Endodermal cell (in vitro differentiated cells): ENCODE data around the gene WDSUB1. TPM values are rescaled to one million over a fixed set of nuclear protein-coding genes. Genes with fewer than 3 reads are reported as not detected.

Experiments used
- DNase-seq: peaks from one replicate; pipeline ENCODE4 v3.0.0-alpha.2; 2017
- H3K27ac ChIP-seq: 2 replicates; pipeline ENCODE4 v1.5.1; 2013; ENCODE audit warnings: mild to moderate bottlenecking, low read depth, low read length, moderate library complexity
- H3K27me3 ChIP-seq: 2 replicates; pipeline ENCODE4 v1.6.1; 2013; ENCODE audit warnings: mild to moderate bottlenecking, low read length, moderate library complexity; ENCODE audit not compliant: insufficient read depth, control insufficient read depth, poor library complexity, severe bottlenecking
- H3K36me3 ChIP-seq: 2 replicates; pipeline ENCODE4 v1.7.0; 2013; ENCODE audit warnings: mild to moderate bottlenecking, low read length, moderate library complexity; ENCODE audit not compliant: control insufficient read depth, insufficient read depth
- H3K4me1 ChIP-seq: one replicate; pipeline ENCODE4 v1.7.0; 2013; ENCODE audit warnings: low read length; ENCODE audit not compliant: control insufficient read depth, insufficient read depth
- H3K4me3 ChIP-seq: 2 replicates; pipeline ENCODE4 v1.5.1; 2013; ENCODE audit warnings: mild to moderate bottlenecking, low read length, moderate library complexity
- H3K9ac ChIP-seq: 2 replicates; pipeline ENCODE4 v1.6.1; 2013; ENCODE audit warnings: mild to moderate bottlenecking, low read length, moderate library complexity; ENCODE audit not compliant: poor library complexity, severe bottlenecking; ENCODE audit errors: extremely low read depth
- H3K9me3 ChIP-seq: 2 replicates; pipeline ENCODE4 v1.6.1; 2013; ENCODE audit warnings: mild to moderate bottlenecking, low read length, moderate library complexity; ENCODE audit not compliant: control insufficient read depth
- H3K27ac Mint-ChIP-seq: 2 replicates; pipeline ENCODE4 v1.8.0; 2020; ENCODE audit warnings: mixed read lengths
- H3K27me3 Mint-ChIP-seq: 2 replicates; pipeline ENCODE4 v1.8.0; 2021; ENCODE audit warnings: mild to moderate bottlenecking, mixed read lengths; ENCODE audit not compliant: insufficient read depth
- H3K36me3 Mint-ChIP-seq: 2 replicates; pipeline ENCODE4 v1.8.0; 2020; ENCODE audit warnings: low read depth, mixed read lengths
- H3K4me1 Mint-ChIP-seq: 2 replicates; pipeline ENCODE4 v1.8.0; 2020; ENCODE audit warnings: mixed read lengths
- H3K4me3 Mint-ChIP-seq: 2 replicates; pipeline ENCODE4 v1.8.0; 2020; ENCODE audit warnings: mild to moderate bottlenecking, moderate library complexity, mixed read lengths
- H3K9me3 Mint-ChIP-seq: 2 replicates; pipeline ENCODE4 v1.8.0; 2020; ENCODE audit warnings: mild to moderate bottlenecking, mixed read lengths
- CTCF ChIP-seq: fragments of 200-600 bp; sonication (generic); conservative IDR thresholded peaks from 2 replicates; pipeline ENCODE4 v1.5.0; 2021; ENCODE audit warnings: antibody characterized with exemption, mild to moderate bottlenecking
- WGBS, 2 experiments: methylation state at CpG; one replicate each; pipeline versions ENCODE4 v1.1.5 to v1.1.7; 2013; ENCODE audit warnings: missing lambda C conversion rate in 2 of 2, mixed read lengths in 1 of 2; ENCODE audit not compliant: insufficient coverage in 1 of 2, insufficient read length in 1 of 2; 5-methylcytosine and 5-hydroxymethylcytosine counted together
- total RNA-seq, 2 donors: library from RNA; stranded (reverse); fragmentation: NEBNext Ultra II Directional in 1 of 2; extraction: Animal tissue kit (Norgen Biotek cat#: 25700) in 1 of 2; gene quantifications; 2 replicates in 1 of 2; 3 replicates in 1 of 2; pipeline ENCODE4 v1.2.1, GENCODE V29; 2021

WDSUB1 gene
- total RNA-seq, 2 donors from 2014 or later = 10.7 to 14.7 TPM

DNA sequence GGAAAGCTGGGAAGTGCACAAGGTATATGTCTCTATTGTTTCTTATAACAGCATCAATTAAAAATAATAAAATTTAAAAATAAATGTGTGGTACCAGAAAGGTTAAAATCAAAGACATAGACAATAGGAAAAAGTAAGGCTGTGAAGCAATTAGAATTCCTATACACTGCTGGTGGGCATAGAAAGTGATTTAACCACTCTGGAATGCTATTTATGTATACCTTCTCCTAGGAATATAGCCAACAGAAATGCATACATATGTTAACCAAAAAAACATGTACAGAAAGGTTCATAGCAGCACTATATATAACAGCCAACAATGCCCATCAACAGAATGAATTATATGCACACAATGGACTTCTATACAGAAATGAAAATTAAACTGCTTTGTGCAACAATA is 43.0 kb downstream of the WDSUB1 start:
- Histone ChIP-seq H3K4me3 (no peak overlapping the region), H3K36me3 (peaks cover 53% of the 10 kb centered on the region), H3K4me1 (no peaks in the 10 kb centered on the region), H3K9me3 (no peaks in the 10 kb centered on the region), H3K27ac (no peak overlapping the region), H3K27me3 (no peaks in the 10 kb centered on the region), H3K9ac (no peak overlapping the region)
- H3K4me3 Mint-ChIP-seq = no peak overlapping the region
- peaks cover 36% of the 10 kb centered on the region for H3K36me3 Mint-ChIP-seq
- no peak for DNase-seq
- TF ChIP-seq CTCF = no peak
- no peak overlapping the region for H3K27ac Mint-ChIP-seq
- no peaks in the 10 kb centered on the region for H3K4me1 Mint-ChIP-seq
- H3K9me3 Mint-ChIP-seq = no peaks in the 10 kb centered on the region
- H3K27me3 Mint-ChIP-seq = no peaks in the 10 kb centered on the region

GRCh38 chr2:159234868-159235267 is 51.6 kb downstream of the WDSUB1 start:
- Histone ChIP-seq H3K27ac (no peak overlapping the region), H3K27me3 (no peaks in the 10 kb centered on the region), H3K36me3 (peaks cover 90% of the 10 kb centered on the region), H3K4me1 (no peaks in the 10 kb centered on the region), H3K4me3 (no peak overlapping the region), H3K9ac (no peak overlapping the region), H3K9me3 (no peaks in the 10 kb centered on the region)
- WGBS, 2 experiments = 97 to 100% methylated on average over 5 to 6 of the region's 6 CpGs
- no peak for TF ChIP-seq CTCF
- Mint-ChIP-seq H3K4me3 (no peak overlapping the region), H3K36me3 (peaks cover 27% of the 10 kb centered on the region), H3K27ac (no peak overlapping the region), H3K9me3 (no peaks in the 10 kb centered on the region), H3K27me3 (no peaks in the 10 kb centered on the region), H3K4me1 (no peaks in the 10 kb centered on the region)
- DNase-seq = no peak

DNA sequence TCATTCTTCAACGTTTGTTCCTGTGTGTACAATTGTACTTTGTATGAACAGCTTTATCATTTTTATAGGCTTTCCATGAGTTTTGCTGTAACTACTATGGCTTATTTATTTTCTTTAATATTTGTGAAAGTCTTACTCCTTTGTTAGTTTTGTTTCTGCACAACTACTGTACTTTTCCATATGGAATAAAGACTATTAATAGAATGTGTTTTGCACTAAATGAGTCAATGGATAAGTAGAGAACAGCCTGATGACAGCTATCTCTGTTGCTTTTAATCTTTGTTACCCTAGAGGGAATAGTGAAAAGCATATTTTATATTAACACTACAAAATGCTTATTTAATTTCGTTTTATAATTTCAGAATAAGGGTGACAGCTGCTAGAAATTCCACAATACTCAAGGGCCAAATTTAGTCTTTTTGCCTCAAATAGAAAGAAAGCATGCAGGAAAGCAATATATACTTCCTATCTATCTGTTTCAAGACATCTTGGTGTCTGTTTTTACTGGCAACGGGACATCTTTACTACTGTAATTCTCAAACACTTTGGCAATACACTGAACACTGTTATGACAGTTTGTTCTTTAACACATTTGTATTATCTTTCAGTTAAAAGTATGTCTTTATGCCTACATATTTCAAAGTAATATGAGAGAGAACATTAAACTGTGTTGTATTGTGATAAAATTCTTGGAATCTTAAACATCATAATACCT is 53.9 kb downstream of the WDSUB1 start:
- H3K9ac ChIP-seq = no peak overlapping the region
- no peaks in the 10 kb centered on the region for H3K4me1 Mint-ChIP-seq
- no peak overlapping the region for H3K27ac ChIP-seq
- TF ChIP-seq CTCF = no peak
- DNase-seq = no peak
- no peaks in the 10 kb centered on the region for H3K9me3 Mint-ChIP-seq
- no peak overlapping the region for H3K27ac Mint-ChIP-seq
- 86 to 93% methylated on average over 2 to 3 of the region's 3 CpGs for WGBS, 2 experiments
- no peaks in the 10 kb centered on the region for H3K4me1 ChIP-seq
- H3K4me3 ChIP-seq = no peak overlapping the region
- H3K27me3 ChIP-seq = no peaks in the 10 kb centered on the region
- no peaks in the 10 kb centered on the region for H3K27me3 Mint-ChIP-seq
- H3K9me3 ChIP-seq = no peaks in the 10 kb centered on the region
- peaks cover 33% of the 10 kb centered on the region for H3K36me3 Mint-ChIP-seq
- H3K4me3 Mint-ChIP-seq = no peak overlapping the region
- H3K36me3 ChIP-seq = peaks cover 88% of the 10 kb centered on the region
